GDM1 (cell line): ENCODE data around the gene FGD4.
"Not testable (repeated sequence)": the region's sequence is repeated elsewhere in the genome, so short reads cannot be mapped to it uniquely, and the experiment has no call there.

Experiments
- DNase-seq: peaks from one replicate; lab custom pipeline; 2025; lab: John Stamatoyannopoulos, UW

The FGD4 gene

GRCh38 chr12:32496946-32497345 lies 97.6 kb downstream of the FGD4 start:
- DNase-seq = no peak

DNA sequence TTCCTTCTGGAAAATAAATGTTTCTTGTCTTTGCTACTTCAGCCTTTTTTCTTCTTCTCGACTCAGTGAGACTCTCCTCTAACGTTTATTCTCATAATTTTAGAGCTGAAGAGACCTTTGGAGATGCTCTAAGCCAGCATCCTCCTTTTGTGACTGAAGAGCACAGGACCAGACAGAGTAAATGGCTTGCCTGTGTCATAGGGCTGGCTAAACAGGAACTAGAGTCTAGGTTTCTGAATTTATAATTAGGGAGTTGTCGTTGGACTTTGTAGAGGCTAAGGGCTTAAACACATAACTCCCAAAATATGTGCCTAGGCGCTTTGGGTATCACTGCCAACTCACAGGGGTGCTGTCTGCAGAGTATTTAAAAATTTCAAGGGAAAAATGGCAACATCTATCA lies 98.5 kb downstream of the FGD4 start:
- DNase-seq = no peak

- DNase-seq = no peak
Measured at GRCh38 chr12:32499048-32499447, 99.7 kb downstream of the FGD4 start.

GRCh38 chr12:32501835-32502333 lies 102.5 kb downstream of the FGD4 start:
- no peak for DNase-seq

GRCh38 chr12:32502693-32503502 lies 103.5 kb downstream of the FGD4 start:
- DNase-seq = no peak

DNA sequence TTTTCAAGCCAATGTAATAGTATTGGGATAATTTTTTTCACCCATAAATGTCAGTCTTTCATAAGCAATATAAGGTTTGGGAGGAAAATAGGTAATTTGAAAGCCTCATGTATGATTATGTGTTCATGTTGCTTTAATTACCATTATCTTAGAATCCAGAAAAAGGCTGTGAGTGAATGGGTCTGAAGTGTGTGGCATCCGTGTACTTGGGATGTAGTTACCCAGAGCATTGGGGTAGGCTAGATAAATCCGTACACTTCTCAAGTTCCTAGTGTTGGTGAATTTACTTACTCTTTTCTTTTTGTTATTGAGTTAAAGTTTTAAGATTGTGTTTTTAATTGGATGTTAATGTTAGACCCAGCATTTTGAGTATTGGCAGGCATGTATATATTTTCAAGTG lies 104.4 kb downstream of the FGD4 start:
- DNase-seq = no peak

DNA sequence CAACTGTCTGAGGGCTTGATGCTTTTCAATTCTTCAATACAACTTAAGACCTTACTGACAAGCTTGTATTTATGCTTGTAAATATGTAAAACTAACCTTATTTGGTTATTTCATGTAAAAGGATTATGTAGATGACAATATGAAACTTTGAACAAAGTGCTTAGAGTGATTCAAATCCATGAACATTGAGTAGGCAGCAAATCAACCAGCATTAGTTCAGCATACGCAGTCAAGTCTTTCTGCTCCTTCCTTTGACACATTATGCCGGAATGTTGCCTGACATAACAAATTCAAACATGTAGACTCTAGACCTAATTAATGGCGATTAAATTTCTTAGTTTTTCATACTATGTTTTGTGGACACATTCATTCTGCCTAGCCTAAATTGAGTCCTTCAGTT lies 105.2 kb downstream of the FGD4 start:
- DNase-seq = no peak

- DNase-seq = no peak
Measured at GRCh38 chr12:32505067-32505945, 105.9 kb downstream of the FGD4 start.

DNA sequence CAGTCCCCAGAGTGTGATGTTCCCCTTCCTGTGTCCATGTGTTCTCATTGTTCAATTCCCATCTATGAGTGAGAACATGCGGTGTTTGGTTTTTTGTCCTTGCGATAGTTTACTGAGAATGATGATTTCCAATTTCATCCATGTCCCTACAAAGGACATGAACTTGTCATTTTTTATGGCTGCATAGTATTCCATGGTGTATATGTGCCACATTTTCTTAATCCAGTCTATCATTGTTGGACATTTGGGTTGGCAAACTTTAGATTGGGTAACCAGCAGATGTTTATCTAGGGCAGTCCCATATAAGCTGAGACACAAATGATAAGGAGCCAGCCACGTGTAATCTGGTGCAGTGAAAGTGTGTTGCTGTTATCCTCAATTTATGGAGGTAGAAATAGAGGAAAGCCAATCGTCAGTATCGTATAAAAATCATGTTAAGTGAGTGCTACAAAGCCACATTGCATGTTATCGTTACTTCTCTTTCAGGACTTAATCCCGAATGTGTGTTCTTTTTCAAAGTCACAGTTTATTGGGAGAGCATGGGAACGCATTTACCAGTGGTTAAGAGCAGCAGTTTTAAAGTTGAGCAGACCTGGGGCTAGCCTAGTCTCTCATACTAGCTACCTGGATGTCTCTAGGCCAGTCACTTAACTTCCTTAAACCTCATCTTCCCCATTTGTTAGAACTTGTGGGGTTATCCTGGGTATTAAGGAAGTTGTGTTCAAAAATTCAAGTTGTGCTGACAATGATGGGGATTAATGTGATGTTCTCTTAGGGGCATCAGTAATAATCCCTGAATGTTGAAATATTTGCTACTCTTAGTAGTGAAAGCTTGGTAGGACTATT lies 108.0 kb downstream of the FGD4 start:
- not testable (repeated sequence) for DNase-seq

DNA sequence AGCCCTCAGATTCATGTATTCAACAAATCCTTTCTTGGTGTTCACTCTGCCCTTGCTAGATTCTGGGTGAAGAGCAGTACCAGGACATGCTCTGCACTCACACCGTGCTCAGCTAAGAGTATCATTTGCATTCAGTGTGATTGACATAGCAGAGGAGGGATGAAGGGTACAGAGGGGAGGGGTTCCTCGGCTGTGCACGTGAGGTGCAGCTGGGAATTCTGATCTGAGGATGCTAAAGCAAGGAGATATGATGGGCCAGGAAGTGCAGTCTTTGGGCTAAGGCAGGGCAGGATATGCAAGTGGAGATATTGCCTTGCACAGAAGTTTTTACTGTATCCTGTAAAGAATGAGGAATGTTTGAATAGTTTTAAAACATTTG lies 108.6 kb downstream of the FGD4 start:
- DNase-seq = no peak

GRCh38 chr12:32508626-32509025 lies 109.3 kb downstream of the FGD4 start:
- DNase-seq = no peak

GRCh38 chr12:32509328-32510091 lies 110.2 kb downstream of the FGD4 start:
- DNase-seq = no peak

DNA sequence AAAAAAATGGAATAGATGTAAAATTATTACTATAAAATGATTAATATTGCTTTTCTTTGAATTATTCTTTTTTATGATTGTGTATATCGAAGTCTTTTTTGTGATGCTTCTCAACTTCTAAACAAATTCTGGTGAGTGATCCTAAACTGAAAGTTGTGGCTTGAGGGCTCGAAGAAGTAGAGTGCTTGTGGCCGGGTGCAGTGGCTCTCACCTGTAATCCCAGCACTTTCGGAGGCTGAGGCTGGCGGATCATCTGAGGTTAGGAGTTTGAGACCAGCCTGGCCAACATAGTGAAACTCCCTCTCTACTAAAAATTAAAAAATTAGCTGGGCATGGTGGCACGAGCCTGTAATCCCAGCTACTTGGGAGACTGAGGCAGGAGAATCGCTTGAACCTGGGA lies 112.6 kb downstream of the FGD4 start:
- DNase-seq = not testable (repeated sequence)

DNA sequence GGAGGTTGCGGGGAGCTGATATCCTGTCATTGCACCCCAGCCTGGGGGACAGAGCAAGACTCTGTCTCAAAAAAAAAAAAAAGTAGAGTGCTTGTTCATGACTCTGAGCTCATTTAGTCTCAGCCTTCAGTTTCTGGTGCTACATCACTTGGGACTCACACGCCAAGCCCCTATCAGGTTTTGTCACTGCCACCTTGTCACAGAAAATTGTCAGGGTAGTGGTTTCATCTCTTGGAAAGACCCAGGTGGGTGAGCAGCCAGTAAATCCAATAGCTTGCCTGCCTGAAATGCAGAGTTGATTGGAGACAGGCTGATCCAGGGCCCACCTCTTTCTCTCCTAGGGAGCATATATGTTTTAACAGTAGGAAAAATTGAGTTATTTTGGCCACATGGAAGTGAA lies 113.0 kb downstream of the FGD4 start:
- DNase-seq = no peak

- no peak for DNase-seq
Measured at GRCh38 chr12:32512910-32513309, 113.6 kb downstream of the FGD4 start.

GRCh38 chr12:32515137-32515873 lies 115.9 kb downstream of the FGD4 start:
- no peak for DNase-seq

DNA sequence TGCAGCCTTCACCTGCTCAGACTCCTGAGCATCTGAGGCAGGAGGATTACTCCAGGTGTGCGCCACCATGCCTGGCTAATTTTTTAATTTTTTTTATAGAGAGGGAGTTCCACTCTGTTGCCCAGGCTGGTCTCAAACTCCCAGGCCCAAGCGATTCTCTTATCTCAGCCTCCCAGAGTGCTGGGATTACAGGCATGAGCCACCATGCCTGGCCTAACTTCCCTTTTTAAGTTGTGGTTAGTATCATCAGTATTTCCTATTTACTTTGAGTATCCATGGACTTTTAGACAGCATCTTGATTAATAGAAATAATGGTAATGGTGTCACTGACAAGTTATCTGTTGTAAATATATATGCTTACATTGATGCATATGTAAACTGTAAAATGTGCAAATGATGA lies 116.9 kb downstream of the FGD4 start:
- peak; percentile 64 for DNase-seq

- DNase-seq = no peak
Measured at GRCh38 chr12:32517966-32518365, 118.6 kb downstream of the FGD4 start.

- no peak for DNase-seq
Measured at GRCh38 chr12:32519047-32519446, 119.7 kb downstream of the FGD4 start.

- peak; percentile 56 for DNase-seq
Measured at GRCh38 chr12:32522331-32523221, 123.2 kb downstream of the FGD4 start.
